Superior temporal gyrus (tissue), 1 donor: ENCODE results near the gene PSMC2.
"Not testable (repeated sequence)": the region's sequence is repeated elsewhere in the genome, so short reads cannot be mapped to it uniquely, and the experiment has no call there.

Source experiments
- DNase-seq: peaks from one replicate; pipeline ENCODE4 v3.0.0-alpha.2; 2016; ENCODE audit errors: extremely low spot score

PSMC2 gene

GRCh38 chr7:103379270-103379975 is 32.0 kb downstream of the PSMC2 start:
- no peak for DNase-seq

- no peak for DNase-seq
Measured at GRCh38 chr7:103380395-103381191, 33.1 kb downstream of the PSMC2 start.

GRCh38 chr7:103381280-103382031 is 34.0 kb downstream of the PSMC2 start:
- DNase-seq: no peak

- no peak for DNase-seq
Measured at GRCh38 chr7:103382032-103382402, 34.6 kb downstream of the PSMC2 start.

DNA sequence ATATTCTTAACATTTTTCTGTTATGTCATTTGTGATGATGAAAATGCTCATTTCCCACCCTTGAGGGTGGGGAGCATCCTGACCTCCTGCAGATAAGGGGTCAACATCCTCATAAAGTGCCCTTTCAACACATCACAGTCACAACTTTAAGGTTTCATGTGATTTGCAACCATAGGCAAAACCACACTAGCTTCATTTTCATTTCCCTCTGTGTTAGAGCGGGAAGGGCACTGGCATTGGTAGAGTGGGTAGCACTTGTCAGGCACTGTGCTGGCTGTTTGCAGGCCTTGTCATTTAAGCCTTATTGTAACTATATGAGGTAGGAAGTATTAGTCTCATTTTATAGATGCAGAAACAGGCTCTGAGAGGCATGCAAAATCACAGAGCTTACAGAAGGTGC is 39.8 kb downstream of the PSMC2 start:
- DNase-seq: no peak

- DNase-seq: no peak
Measured at GRCh38 chr7:103388469-103389140, 41.2 kb downstream of the PSMC2 start.

- no peak for DNase-seq
Measured at GRCh38 chr7:103389263-103389662, 41.8 kb downstream of the PSMC2 start.

DNA sequence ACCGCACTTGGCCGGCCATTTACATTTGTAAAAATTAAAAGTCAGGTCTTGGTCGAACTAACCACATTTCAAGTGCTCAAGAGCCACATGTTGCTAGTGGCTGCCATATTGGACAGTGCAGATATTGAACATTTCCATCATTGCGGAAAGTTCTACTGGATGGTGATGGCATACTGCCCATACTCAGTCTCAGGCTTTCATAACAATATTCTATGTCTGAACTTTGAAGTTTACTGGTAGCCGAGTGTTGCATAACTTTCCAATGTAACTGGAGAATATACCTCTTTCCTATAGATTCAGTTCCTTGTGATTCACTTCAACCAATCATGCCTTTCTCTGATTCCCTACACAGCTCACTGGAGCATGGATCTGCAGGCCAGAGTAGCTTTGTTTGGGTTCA is 43.7 kb downstream of the PSMC2 start:
- DNase-seq: no peak

DNA sequence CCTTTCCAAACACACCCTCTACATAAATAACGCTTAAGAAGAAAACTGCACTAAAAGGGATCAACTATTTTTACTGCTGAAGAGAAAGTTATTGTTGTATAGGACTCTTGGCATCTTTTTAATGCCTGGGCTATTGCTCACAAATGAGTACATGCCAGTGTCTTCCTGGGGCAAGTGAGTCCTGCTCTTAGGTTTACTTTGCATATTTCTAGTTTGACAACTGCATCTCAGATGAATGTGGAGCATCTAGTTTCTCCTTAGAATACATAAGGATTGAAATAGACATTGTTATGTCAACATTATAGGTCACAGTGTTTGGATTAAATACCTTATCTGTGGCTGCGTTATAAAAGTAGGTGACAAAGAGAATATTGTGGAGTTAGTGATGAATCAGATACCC is 44.5 kb downstream of the PSMC2 start:
- DNase-seq: no peak

- DNase-seq: no peak
Measured at GRCh38 chr7:103394566-103394965, 47.1 kb downstream of the PSMC2 start.

GRCh38 chr7:103395071-103395470 is 47.6 kb downstream of the PSMC2 start:
- no peak for DNase-seq

GRCh38 chr7:103396471-103396870 is 49.0 kb downstream of the PSMC2 start:
- no peak for DNase-seq

DNA sequence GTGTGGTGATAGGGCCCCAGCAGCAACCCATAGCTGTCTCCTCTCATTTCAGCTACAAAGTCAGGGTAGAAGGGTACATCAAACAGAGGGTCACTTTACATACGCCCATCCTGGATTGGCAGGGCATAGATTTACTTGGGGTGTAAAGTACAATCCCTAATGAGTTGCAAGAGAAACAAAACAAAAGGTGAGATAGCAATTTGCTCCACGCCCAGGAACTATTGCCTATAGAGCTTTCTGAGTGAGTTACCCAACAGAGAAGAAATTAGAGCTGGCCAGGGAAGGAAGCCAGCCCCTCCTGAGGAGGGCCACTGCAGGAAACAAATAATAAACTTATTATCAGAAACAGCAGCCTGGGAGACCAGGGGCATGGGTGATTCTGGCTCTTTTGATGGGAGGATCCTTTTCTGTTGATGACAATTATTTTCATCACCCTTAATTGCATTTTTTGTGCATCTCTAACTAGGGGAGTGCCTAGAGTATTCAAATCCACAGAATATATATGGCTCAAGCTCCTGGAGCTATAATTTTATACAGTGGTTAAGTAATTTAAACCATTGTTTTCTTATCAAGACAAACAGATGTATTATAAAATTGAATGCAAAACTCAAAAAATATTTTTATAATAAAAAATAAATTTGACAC is 51.2 kb downstream of the PSMC2 start:
- DNase-seq: no peak

DNA sequence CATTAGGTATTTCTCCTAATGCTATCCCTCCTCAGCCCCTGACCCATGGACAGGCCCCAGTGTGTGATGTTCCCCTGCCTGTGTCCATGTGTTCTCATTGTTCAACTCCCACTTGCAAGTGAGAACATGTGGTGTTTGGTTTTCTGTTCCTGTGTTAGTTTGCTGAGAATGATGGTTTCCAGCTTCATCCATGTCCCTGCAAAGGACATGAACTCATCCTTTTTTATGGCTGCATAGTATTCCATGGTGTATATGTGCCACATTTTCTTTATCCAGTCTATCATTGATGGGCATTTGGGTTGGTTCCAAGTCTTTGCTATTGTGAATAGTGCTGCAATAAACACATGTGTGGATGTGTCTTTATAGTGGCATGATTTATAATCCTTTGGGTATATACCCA is 52.2 kb downstream of the PSMC2 start:
- DNase-seq: not testable (repeated sequence)

DNA sequence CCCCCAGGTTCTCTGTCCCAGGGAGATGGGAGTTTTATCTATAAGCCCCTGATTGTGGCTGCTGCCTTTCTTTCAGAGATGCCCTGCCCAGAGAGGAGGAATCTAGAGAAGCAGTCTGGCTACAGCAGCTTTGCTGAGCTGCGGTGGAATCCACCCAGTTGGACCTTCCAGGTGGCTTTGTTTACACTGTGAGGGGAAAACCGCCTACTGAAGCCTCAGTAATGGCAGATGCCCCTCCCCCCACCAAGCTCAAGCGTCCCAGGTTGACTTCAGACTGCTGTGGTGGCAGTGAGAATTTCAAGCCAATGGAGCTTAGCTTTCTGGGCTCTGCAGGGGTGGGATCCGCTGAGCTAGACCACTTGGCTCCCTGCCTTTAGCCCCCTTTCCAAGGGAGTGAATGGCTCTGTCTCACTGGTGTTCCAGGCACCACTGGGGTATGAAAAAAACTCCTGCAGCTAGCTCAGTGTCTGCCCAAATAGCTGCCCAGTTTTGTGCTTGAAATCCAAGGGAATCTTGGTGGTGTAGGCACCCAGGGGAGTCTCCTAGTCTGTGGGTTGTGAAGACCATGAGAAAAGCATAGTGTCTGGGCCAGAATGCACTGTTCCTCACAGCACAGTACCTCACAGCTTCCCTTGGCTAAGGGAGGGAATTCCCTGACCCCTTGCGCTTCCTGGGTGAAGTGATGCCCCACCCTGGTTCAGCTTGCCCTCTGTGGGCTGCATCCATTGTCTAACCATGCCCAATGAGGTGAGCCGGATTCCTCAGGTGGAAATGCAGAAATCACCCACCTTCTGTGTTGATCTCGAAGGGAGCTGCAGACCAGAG is 58.6 kb downstream of the PSMC2 start:
- DNase-seq: not testable (repeated sequence)

DNA sequence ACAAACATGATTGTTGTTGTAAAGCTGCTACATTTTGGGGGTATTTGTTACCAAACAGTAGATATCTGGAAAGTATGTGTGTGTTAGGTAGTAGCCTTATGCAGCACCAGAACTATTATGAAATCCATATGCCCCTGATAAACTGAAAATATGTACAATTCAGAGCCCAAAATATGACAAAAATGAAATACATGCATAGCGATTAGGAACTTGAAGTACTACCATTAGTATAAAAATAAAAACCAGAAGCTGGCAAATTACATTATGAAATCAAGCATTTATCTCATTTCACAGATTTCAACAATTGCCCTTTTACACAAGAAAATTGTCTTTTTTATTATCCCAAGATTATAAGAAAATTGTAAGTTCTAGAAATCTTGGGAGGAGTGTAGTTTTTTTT is 64.7 kb downstream of the PSMC2 start:
- DNase-seq: no peak

- no peak for DNase-seq
Measured at GRCh38 chr7:103413407-103413806, 66.0 kb downstream of the PSMC2 start.

DNA sequence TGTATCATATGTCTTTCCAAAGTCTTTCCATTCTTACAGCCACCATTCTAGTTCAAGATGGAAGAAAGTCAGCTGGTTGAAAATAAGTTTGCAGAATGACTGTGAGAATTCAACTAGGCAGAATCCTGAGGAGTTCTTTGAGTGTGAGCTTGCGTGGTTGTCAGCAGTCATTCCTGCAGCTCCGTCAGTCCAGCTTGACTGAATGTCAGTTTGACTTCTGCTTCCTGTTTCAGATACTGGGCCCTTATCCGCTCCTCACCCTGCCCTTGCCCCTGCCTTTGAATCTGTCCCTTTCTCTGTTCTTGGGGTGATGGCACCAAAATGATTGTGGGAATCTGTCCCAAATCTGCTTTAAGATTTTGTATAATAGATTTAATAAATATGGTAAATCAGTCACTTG is 70.8 kb downstream of the PSMC2 start:
- DNase-seq: no peak
